Caco-2 (cell line): ENCODE data around the gene ST6GALNAC5. TPM values are rescaled to one million over a fixed set of nuclear protein-coding genes. Genes with fewer than 3 reads are reported as not detected.

Source experiments
- BruUV-seq: library from RNA; stranded (reverse); fragments of 400-500 nt; replicated peaks from 2 replicates; lab custom pipeline; 2021; lab: Mats Ljungman, UMichigan
- CTCF ChIA-PET: fragments of 300-600 bp; sonication (Branson Sonifier 250); formaldehyde crosslinking; loops from one replicate; lab custom pipeline; 2022; ENCODE audit warnings: antibody characterized with exemption; lab: Charles Lee
- POLR2A ChIA-PET: fragments of 300-600 bp; sonication (Branson Sonifier 250); formaldehyde crosslinking; loops from one replicate; lab custom pipeline; 2022; ENCODE audit warnings: antibody characterized with exemption; lab: Charles Lee
- DNase-seq, 2 experiments: peaks; one replicate each; pipeline versions ENCODE4 v3.0.0 to v3.0.0-alpha.2; 2020 to 2022
- H3K27me3 ChIP-seq: replicated peaks from 2 replicates; pipeline ENCODE4 v1.6.0; 2011; ENCODE audit warnings: low read length; ENCODE audit not compliant: control insufficient read depth, insufficient read depth
- H3K36me3 ChIP-seq: 2 replicates; pipeline ENCODE4 v1.5.1; 2011; ENCODE audit warnings: low read length; ENCODE audit not compliant: control insufficient read depth, insufficient read depth
- H3K4me1 ChIP-seq: fragments of 250-450 bp; sonication (Bioruptor Pico); 2 replicates; pipeline ENCODE4 v1.5.1; 2020; ENCODE audit warnings: mild to moderate bottlenecking
- H3K4me3 ChIP-seq: 2 replicates; pipeline ENCODE4 v1.5.1; 2011; ENCODE audit warnings: low read depth, mild to moderate bottlenecking, control low read depth, low read length
- H3K9me3 ChIP-seq: fragments of 250-450 bp; sonication (Bioruptor Pico); 2 replicates; pipeline ENCODE4 v1.5.1; 2020; ENCODE audit warnings: mild to moderate bottlenecking, moderate library complexity
- H3K27ac Mint-ChIP-seq: one replicate; pipeline ENCODE4 v1.8.0; 2022; ENCODE audit warnings: mixed read lengths; ENCODE audit not compliant: unreplicated experiment
- H3K27me3 Mint-ChIP-seq: one replicate; pipeline ENCODE4 v1.8.0; 2022; ENCODE audit warnings: mixed read lengths; ENCODE audit not compliant: insufficient read depth, unreplicated experiment
- H3K36me3 Mint-ChIP-seq: one replicate; pipeline ENCODE4 v1.8.0; 2022; ENCODE audit warnings: mild to moderate bottlenecking, mixed read lengths; ENCODE audit not compliant: insufficient read depth, unreplicated experiment
- H3K4me1 Mint-ChIP-seq: one replicate; pipeline ENCODE4 v1.8.0; 2022; ENCODE audit warnings: low read depth, mixed read lengths; ENCODE audit not compliant: unreplicated experiment
- H3K4me3 Mint-ChIP-seq: one replicate; pipeline ENCODE4 v1.8.0; 2022; ENCODE audit warnings: mild to moderate bottlenecking, moderate library complexity, mixed read lengths; ENCODE audit not compliant: unreplicated experiment
- H3K9me3 Mint-ChIP-seq: one replicate; pipeline ENCODE4 v1.8.0; 2022; ENCODE audit warnings: mixed read lengths; ENCODE audit not compliant: unreplicated experiment
- CTCF ChIP-seq, 2 experiments: fragments of 200-600 bp in 1 of 2; IDR thresholded peaks; 1 replicate in 1 of 2; 2 replicates in 1 of 2; pipeline versions ENCODE4 v1.5.1 to v1.8.0; 2011 to 2022; ENCODE audit warnings: antibody characterized with exemption in 1 of 2, control low read depth in 1 of 2, inconsistent platforms in 1 of 2, low read depth in 1 of 2, low read length in 1 of 2, mild to moderate bottlenecking in 1 of 2, moderate library complexity in 1 of 2; ENCODE audit not compliant: insufficient read depth in 1 of 2, severe bottlenecking in 1 of 2, unreplicated experiment in 1 of 2
- intact Hi-C: fragments of 100-400 bp; cut with micrococcal nuclease; formaldehyde crosslinking; loops from one replicate; pipeline ENCODE4 v1.10.0; 2022; ENCODE audit not compliant: unreplicated experiment
- total RNA-seq: library from RNA; stranded (reverse); gene quantifications from 2 replicates; pipeline ENCODE4 v1.2.3, GENCODE V29; 2022

The ST6GALNAC5 gene
- total RNA-seq, 1 experiment from 2014 or later = 0.09 TPM

DNA sequence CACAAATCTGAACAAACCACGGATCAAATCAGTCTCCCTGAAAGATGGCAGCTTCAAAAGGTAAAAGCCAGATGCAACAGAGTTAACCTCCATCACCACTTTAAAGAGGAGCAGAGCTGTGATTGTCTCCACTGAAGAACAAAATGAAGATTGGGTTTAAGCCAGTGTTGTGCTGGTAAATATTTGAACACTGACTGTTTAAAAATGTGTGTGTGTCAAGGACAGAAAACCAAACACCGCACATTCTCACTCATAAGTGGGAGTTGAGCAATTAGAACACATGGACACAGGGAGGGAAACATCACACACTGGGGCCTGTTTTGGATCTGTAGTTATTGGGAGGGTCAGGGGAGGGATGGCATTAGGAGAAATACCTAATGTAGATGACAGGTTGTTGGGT lies 83.9 kb downstream of the ST6GALNAC5 start:
- no peaks in the 10 kb centered on the region for H3K4me1 Mint-ChIP-seq
- no TSS peak for BruUV-seq
- no peak overlapping the region for H3K4me3 Mint-ChIP-seq
- Histone ChIP-seq H3K4me3 (no peak overlapping the region), H3K4me1 (no peaks in the 10 kb centered on the region), H3K27me3 (no peaks in the 10 kb centered on the region), H3K9me3 (no peaks in the 10 kb centered on the region), H3K36me3 (no peaks in the 10 kb centered on the region)
- intact Hi-C loops = no loop called here
- no peak for TF ChIP-seq CTCF (IDR thresholded peaks at IDR 0.05; ENCODE audit: insufficient read depth in 1 of 2, low read depth in 1 of 2, low read length in 1 of 2, severe bottlenecking in 1 of 2, unreplicated experiment in 1 of 2)
- H3K27me3 Mint-ChIP-seq = peaks cover 5% of the 10 kb centered on the region
- no peak overlapping the region for H3K27ac Mint-ChIP-seq
- ChIA-PET CTCF (no interaction called here), POLR2A (no interaction called here)
- no peak for DNase-seq
- no peaks in the 10 kb centered on the region for H3K9me3 Mint-ChIP-seq
- no peaks in the 10 kb centered on the region for H3K36me3 Mint-ChIP-seq

DNA sequence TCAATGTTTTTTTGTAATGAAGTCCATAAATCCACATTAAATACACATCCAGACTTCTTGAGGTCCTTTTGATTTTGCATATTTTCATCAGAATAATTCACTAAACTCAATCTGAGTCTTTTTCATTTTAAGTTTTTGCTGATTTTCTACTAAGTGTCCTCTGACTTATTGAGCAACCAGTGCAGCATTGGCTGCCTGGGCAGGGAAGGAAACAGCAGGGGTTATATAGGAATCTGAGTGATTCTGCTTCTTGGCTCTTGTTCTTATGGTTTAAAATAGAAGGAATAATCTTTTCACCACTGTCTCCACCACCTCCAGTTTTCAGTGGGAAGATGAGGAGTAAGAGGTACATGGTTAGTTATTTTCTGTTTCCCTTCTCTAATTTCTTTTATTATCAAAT lies 88.4 kb downstream of the ST6GALNAC5 start:
- peaks cover 4% of the 10 kb centered on the region for H3K27me3 Mint-ChIP-seq
- POLR2A ChIA-PET = no interaction called here
- H3K9me3 ChIP-seq = no peaks in the 10 kb centered on the region
- BruUV-seq = no TSS peak
- CTCF ChIA-PET = no interaction called here
- no peak overlapping the region for H3K4me3 ChIP-seq
- no peaks in the 10 kb centered on the region for H3K4me1 ChIP-seq
- no peaks in the 10 kb centered on the region for H3K9me3 Mint-ChIP-seq
- H3K4me3 Mint-ChIP-seq = no peak overlapping the region
- no peaks in the 10 kb centered on the region for H3K36me3 ChIP-seq
- H3K4me1 Mint-ChIP-seq = no peaks in the 10 kb centered on the region
- intact Hi-C loops = no loop called here
- no peaks in the 10 kb centered on the region for H3K36me3 Mint-ChIP-seq
- H3K27ac Mint-ChIP-seq = no peak overlapping the region
- no peaks in the 10 kb centered on the region for H3K27me3 ChIP-seq
- TF ChIP-seq CTCF (IDR thresholded peaks at IDR 0.05; ENCODE audit: insufficient read depth in 1 of 2, low read depth in 1 of 2, low read length in 1 of 2, severe bottlenecking in 1 of 2, unreplicated experiment in 1 of 2) = no peak
- DNase-seq = no peak

- POLR2A ChIA-PET = no interaction called here
These were observed 90.7 kb downstream of the ST6GALNAC5 start for GRCh38 chr1:76957961-76958360.

More at GRCh38 chr1:76957961-76958360, 90.7 kb downstream of the ST6GALNAC5 start:
- no peaks in the 10 kb centered on the region for H3K36me3 ChIP-seq
- H3K27me3 Mint-ChIP-seq = peaks cover 9% of the 10 kb centered on the region
- DNase-seq = no peak
- no peaks in the 10 kb centered on the region for H3K9me3 ChIP-seq
- no peaks in the 10 kb centered on the region for H3K27me3 ChIP-seq
- no peak for TF ChIP-seq CTCF (IDR thresholded peaks at IDR 0.05; ENCODE audit: insufficient read depth in 1 of 2, low read depth in 1 of 2, low read length in 1 of 2, severe bottlenecking in 1 of 2, unreplicated experiment in 1 of 2)
- CTCF ChIA-PET = no interaction called here
- no peak overlapping the region for H3K27ac Mint-ChIP-seq
- no peaks in the 10 kb centered on the region for H3K4me1 Mint-ChIP-seq
- intact Hi-C loops = no loop called here
- H3K4me1 ChIP-seq = no peaks in the 10 kb centered on the region
- no TSS peak for BruUV-seq
- no peaks in the 10 kb centered on the region for H3K9me3 Mint-ChIP-seq
- H3K36me3 Mint-ChIP-seq = no peaks in the 10 kb centered on the region
- H3K4me3 ChIP-seq = no peak overlapping the region
- no peak overlapping the region for H3K4me3 Mint-ChIP-seq
